Measurements from ENCODE around the gene ABI1.

Gene ABI1

DNA sequence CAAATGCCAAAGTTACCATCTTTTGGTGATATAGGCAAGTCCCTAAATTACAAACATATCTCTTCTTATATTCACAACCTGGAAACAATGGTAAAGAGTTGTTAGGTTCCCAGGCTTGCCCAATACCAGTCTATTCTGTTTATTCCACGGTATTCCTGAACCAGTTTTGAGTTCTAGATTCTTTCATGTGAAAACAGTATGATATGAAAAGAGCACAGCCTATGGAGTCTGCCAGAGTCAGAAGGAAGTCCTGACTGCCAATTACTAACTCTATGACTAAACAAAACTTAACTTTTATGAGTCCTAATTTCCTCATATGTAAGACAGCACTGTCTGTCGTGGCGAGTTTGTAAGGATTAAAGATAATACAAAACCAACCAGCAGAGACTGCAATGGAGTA is 5.6 kb downstream of the ABI1 start:
- Histone ChIP-seq H3K27me3 (ENCODE audit: control insufficient read depth in 1 of 2, insufficient read depth in 2 of 2, low read length in 2 of 2) (no peaks in the 10 kb centered on the region), H3K36me3 (ENCODE audit: control insufficient read depth in 1 of 2, insufficient read depth in 2 of 2, low read length in 2 of 2) (no peaks in the 10 kb centered on the region), H3K9me3 (ENCODE audit: control insufficient read depth in 1 of 2, low read length in 2 of 2) (no peaks in the 10 kb centered on the region), H3K4me3 (ENCODE audit: low read depth in 1 of 2, low read length in 2 of 2) (no peak overlapping the region), H3K27ac (ENCODE audit: low read depth, low read length) (no peak overlapping the region), H3K4me1 (ENCODE audit: control insufficient read depth in 1 of 2, insufficient read depth in 2 of 2, low read length in 2 of 2) (peaks cover 29 to 33% of the 10 kb centered on the region in 2 donors), H3K9ac (ENCODE audit: low read depth in 1 of 2, low read length in 2 of 2) (no peak overlapping the region)

DNA sequence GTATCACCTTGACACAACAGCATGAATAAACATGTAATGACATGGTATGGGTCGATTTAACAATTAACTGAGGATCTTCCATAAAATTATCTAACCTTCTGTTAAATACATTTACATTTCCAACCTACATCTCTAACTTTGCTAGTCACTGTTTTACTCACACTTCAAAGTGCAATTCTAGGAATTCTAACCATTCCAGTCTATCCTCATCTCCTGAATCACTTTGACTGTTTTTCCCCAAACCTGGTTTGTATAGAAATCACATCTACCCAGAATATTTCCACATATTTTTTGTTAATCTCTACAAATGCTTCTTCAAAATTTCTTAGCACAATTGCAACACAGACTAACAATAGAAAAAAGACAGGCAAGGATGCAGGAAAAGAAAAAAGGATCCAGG is 6.2 kb downstream of the ABI1 start:
- Histone ChIP-seq H3K4me1 (ENCODE audit: control insufficient read depth in 1 of 2, insufficient read depth in 2 of 2, low read length in 2 of 2) (peaks cover 29 to 33% of the 10 kb centered on the region in 2 donors), H3K9ac (ENCODE audit: low read depth in 1 of 2, low read length in 2 of 2) (no peak overlapping the region), H3K27ac (ENCODE audit: low read depth, low read length) (no peak overlapping the region), H3K4me3 (ENCODE audit: low read depth in 1 of 2, low read length in 2 of 2) (no peak overlapping the region), H3K36me3 (ENCODE audit: control insufficient read depth in 1 of 2, insufficient read depth in 2 of 2, low read length in 2 of 2) (no peaks in the 10 kb centered on the region), H3K9me3 (ENCODE audit: control insufficient read depth in 1 of 2, low read length in 2 of 2) (no peaks in the 10 kb centered on the region), H3K27me3 (ENCODE audit: control insufficient read depth in 1 of 2, insufficient read depth in 2 of 2, low read length in 2 of 2) (no peaks in the 10 kb centered on the region)

DNA sequence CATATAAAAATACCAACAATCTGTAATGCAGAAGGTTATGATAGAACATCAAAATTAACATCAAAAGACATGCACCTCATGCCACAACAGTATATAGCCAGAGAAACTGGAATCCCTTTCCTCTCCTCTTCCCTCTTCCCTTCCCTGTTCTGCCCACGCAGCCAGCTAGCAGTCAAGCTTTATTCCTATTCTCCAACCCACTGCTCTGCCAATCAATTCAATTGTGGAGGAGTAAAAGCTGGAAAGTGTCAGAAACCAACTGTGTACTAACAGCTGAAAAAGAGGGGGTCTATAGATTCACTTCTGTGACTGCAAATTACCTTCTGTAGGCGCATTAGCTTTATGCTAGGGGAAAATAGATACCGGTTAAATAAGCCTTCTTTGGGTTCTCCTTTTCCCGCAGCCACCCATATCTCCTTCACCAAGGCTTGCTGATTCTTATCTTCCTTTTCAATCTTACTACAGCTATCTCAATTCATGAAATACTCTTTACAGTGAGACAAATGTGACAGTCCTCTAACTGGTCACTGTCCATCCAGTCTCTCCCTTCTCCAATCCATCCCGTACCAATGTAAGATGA is 16.3 kb downstream of the ABI1 start:
- no peak overlapping the region for H3K9ac ChIP-seq (ENCODE audit: low read depth in 1 of 2, low read length in 2 of 2)
- H3K27ac ChIP-seq (ENCODE audit: low read depth, low read length) = no peak overlapping the region
- H3K4me1 ChIP-seq (ENCODE audit: control insufficient read depth in 1 of 2, insufficient read depth in 2 of 2, low read length in 2 of 2) = peaks cover 8 to 9% of the 10 kb centered on the region in 2 donors
- H3K9me3 ChIP-seq (ENCODE audit: control insufficient read depth in 1 of 2, low read length in 2 of 2) = no peaks in the 10 kb centered on the region
- H3K36me3 ChIP-seq (ENCODE audit: control insufficient read depth in 1 of 2, insufficient read depth in 2 of 2, low read length in 2 of 2) = no peaks in the 10 kb centered on the region
- H3K27me3 ChIP-seq (ENCODE audit: control insufficient read depth in 1 of 2, insufficient read depth in 2 of 2, low read length in 2 of 2) = no peaks in the 10 kb centered on the region
- no peak overlapping the region for H3K4me3 ChIP-seq (ENCODE audit: low read depth in 1 of 2, low read length in 2 of 2)

- Histone ChIP-seq H3K27me3 (ENCODE audit: control insufficient read depth in 1 of 2, insufficient read depth in 2 of 2, low read length in 2 of 2) (no peaks in the 10 kb centered on the region), H3K9ac (ENCODE audit: low read depth in 1 of 2, low read length in 2 of 2) (no peak overlapping the region), H3K36me3 (ENCODE audit: control insufficient read depth in 1 of 2, insufficient read depth in 2 of 2, low read length in 2 of 2) (no peaks in the 10 kb centered on the region), H3K4me3 (ENCODE audit: low read depth in 1 of 2, low read length in 2 of 2) (no peak overlapping the region), H3K4me1 (ENCODE audit: control insufficient read depth in 1 of 2, insufficient read depth in 2 of 2, low read length in 2 of 2) (peaks cover 8 to 9% of the 10 kb centered on the region in 2 donors), H3K9me3 (ENCODE audit: control insufficient read depth in 1 of 2, low read length in 2 of 2) (no peaks in the 10 kb centered on the region), H3K27ac (ENCODE audit: low read depth, low read length) (no peak overlapping the region)
Observed at GRCh38 chr10:26843736-26844135, 17.0 kb downstream of the ABI1 start.

GRCh38 chr10:26841733-26842317 is 18.9 kb downstream of the ABI1 start:
- Histone ChIP-seq H3K4me3 (ENCODE audit: low read depth in 1 of 2, low read length in 2 of 2) (no peak overlapping the region), H3K4me1 (ENCODE audit: control insufficient read depth in 1 of 2, insufficient read depth in 2 of 2, low read length in 2 of 2) (peaks cover 9 to 13% of the 10 kb centered on the region in 2 donors), H3K36me3 (ENCODE audit: control insufficient read depth in 1 of 2, insufficient read depth in 2 of 2, low read length in 2 of 2) (no peaks in the 10 kb centered on the region), H3K9ac (ENCODE audit: low read depth in 1 of 2, low read length in 2 of 2) (no peak overlapping the region), H3K27me3 (ENCODE audit: control insufficient read depth in 1 of 2, insufficient read depth in 2 of 2, low read length in 2 of 2) (no peaks in the 10 kb centered on the region), H3K9me3 (ENCODE audit: control insufficient read depth in 1 of 2, low read length in 2 of 2) (no peaks in the 10 kb centered on the region), H3K27ac (ENCODE audit: low read depth, low read length) (no peak overlapping the region)

GRCh38 chr10:26840938-26841732 is 19.6 kb downstream of the ABI1 start:
- no peak overlapping the region for H3K9ac ChIP-seq (ENCODE audit: low read depth in 1 of 2, low read length in 2 of 2)
- H3K27ac ChIP-seq (ENCODE audit: low read depth, low read length) = no peak overlapping the region
- no peaks in the 10 kb centered on the region for H3K36me3 ChIP-seq (ENCODE audit: control insufficient read depth in 1 of 2, insufficient read depth in 2 of 2, low read length in 2 of 2)
- H3K4me3 ChIP-seq (ENCODE audit: low read depth in 1 of 2, low read length in 2 of 2) = no peak overlapping the region
- H3K27me3 ChIP-seq (ENCODE audit: control insufficient read depth in 1 of 2, insufficient read depth in 2 of 2, low read length in 2 of 2) = no peaks in the 10 kb centered on the region
- H3K4me1 ChIP-seq (ENCODE audit: control insufficient read depth in 1 of 2, insufficient read depth in 2 of 2, low read length in 2 of 2) = peaks cover 9 to 13% of the 10 kb centered on the region in 2 donors
- no peaks in the 10 kb centered on the region for H3K9me3 ChIP-seq (ENCODE audit: control insufficient read depth in 1 of 2, low read length in 2 of 2)

GRCh38 chr10:26839966-26840627 is 20.7 kb downstream of the ABI1 start:
- H3K9me3 ChIP-seq (ENCODE audit: control insufficient read depth in 1 of 2, low read length in 2 of 2) = no peaks in the 10 kb centered on the region
- no peaks in the 10 kb centered on the region for H3K36me3 ChIP-seq (ENCODE audit: control insufficient read depth in 1 of 2, insufficient read depth in 2 of 2, low read length in 2 of 2)
- no peak overlapping the region for H3K4me3 ChIP-seq (ENCODE audit: low read depth in 1 of 2, low read length in 2 of 2)
- no peak overlapping the region for H3K9ac ChIP-seq (ENCODE audit: low read depth in 1 of 2, low read length in 2 of 2)
- no peak overlapping the region for H3K27ac ChIP-seq (ENCODE audit: low read depth, low read length)
- H3K4me1 ChIP-seq (ENCODE audit: control insufficient read depth in 1 of 2, insufficient read depth in 2 of 2, low read length in 2 of 2) = peaks cover 9 to 13% of the 10 kb centered on the region in 2 donors
- H3K27me3 ChIP-seq (ENCODE audit: control insufficient read depth in 1 of 2, insufficient read depth in 2 of 2, low read length in 2 of 2) = no peaks in the 10 kb centered on the region

DNA sequence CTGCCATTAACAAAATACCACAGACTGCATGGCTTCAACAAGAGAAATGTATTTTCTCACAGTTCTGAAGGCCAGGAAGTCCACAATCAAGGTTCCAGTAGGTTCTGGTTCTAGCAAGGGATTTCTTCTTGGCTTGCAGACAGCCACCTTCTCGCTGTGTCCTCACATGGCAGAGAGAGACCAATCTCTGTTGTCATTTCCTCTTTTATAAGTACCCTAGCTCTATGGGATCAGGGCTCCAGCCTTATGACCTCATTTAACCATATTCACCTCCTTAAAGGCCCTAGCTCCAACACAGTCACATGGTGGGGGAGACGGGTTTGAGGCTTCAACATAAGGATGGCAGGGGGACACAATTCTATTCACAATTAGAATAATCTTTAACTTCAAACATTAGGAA is 23.6 kb downstream of the ABI1 start:
- H3K27me3 ChIP-seq (ENCODE audit: control insufficient read depth in 1 of 2, insufficient read depth in 2 of 2, low read length in 2 of 2) = no peaks in the 10 kb centered on the region
- H3K27ac ChIP-seq (ENCODE audit: low read depth, low read length) = no peak overlapping the region
- peaks cover 0 to 9% of the 10 kb centered on the region in 2 donors for H3K4me1 ChIP-seq (ENCODE audit: control insufficient read depth in 1 of 2, insufficient read depth in 2 of 2, low read length in 2 of 2)
- H3K4me3 ChIP-seq (ENCODE audit: low read depth in 1 of 2, low read length in 2 of 2) = no peak overlapping the region
- H3K9ac ChIP-seq (ENCODE audit: low read depth in 1 of 2, low read length in 2 of 2) = no peak overlapping the region
- no peaks in the 10 kb centered on the region for H3K9me3 ChIP-seq (ENCODE audit: control insufficient read depth in 1 of 2, low read length in 2 of 2)
- H3K36me3 ChIP-seq (ENCODE audit: control insufficient read depth in 1 of 2, insufficient read depth in 2 of 2, low read length in 2 of 2) = no peaks in the 10 kb centered on the region

- H3K9ac ChIP-seq (ENCODE audit: low read depth in 1 of 2, low read length in 2 of 2) = no peak overlapping the region
- peaks cover 0 to 6% of the 10 kb centered on the region in 2 donors for H3K4me1 ChIP-seq (ENCODE audit: control insufficient read depth in 1 of 2, insufficient read depth in 2 of 2, low read length in 2 of 2)
Observed at GRCh38 chr10:26835025-26835424, 25.7 kb downstream of the ABI1 start.

GRCh38 chr10:26832960-26833359 is 27.8 kb downstream of the ABI1 start:
- Histone ChIP-seq H3K27me3 (ENCODE audit: control insufficient read depth in 1 of 2, insufficient read depth in 2 of 2, low read length in 2 of 2) (no peaks in the 10 kb centered on the region), H3K4me1 (ENCODE audit: control insufficient read depth in 1 of 2, insufficient read depth in 2 of 2, low read length in 2 of 2) (no peaks in the 10 kb centered on the region), H3K9ac (ENCODE audit: low read depth in 1 of 2, low read length in 2 of 2) (no peak overlapping the region), H3K36me3 (ENCODE audit: control insufficient read depth in 1 of 2, insufficient read depth in 2 of 2, low read length in 2 of 2) (no peaks in the 10 kb centered on the region), H3K27ac (ENCODE audit: low read depth, low read length) (no peak overlapping the region), H3K4me3 (ENCODE audit: low read depth in 1 of 2, low read length in 2 of 2) (no peak overlapping the region), H3K9me3 (ENCODE audit: control insufficient read depth in 1 of 2, low read length in 2 of 2) (no peaks in the 10 kb centered on the region)

More at GRCh38 chr10:26835025-26835424, 25.7 kb downstream of the ABI1 start:
- no peaks in the 10 kb centered on the region for H3K27me3 ChIP-seq (ENCODE audit: control insufficient read depth in 1 of 2, insufficient read depth in 2 of 2, low read length in 2 of 2)
- no peak overlapping the region for H3K4me3 ChIP-seq (ENCODE audit: low read depth in 1 of 2, low read length in 2 of 2)
- H3K36me3 ChIP-seq (ENCODE audit: control insufficient read depth in 1 of 2, insufficient read depth in 2 of 2, low read length in 2 of 2) = no peaks in the 10 kb centered on the region
- no peak overlapping the region for H3K27ac ChIP-seq (ENCODE audit: low read depth, low read length)
- no peaks in the 10 kb centered on the region for H3K9me3 ChIP-seq (ENCODE audit: control insufficient read depth in 1 of 2, low read length in 2 of 2)

Measured in duodenal mucosa (tissue), 2 donors.